Dendritic cell treated with granulocyte-macrophage colony-stimulating factor and Interleukin-4, amounts not matched to agents 40 ng/mL and 50 ng/mL, for 4 days (primary cell): ENCODE measurements around the gene MYT1.
"Not testable (repeated sequence)": the region's sequence is repeated elsewhere in the genome, so short reads cannot be mapped to it uniquely, and the experiment has no call there.

Experiments
- H3K27ac Mint-ChIP-seq: one replicate; pipeline ENCODE4 v1.8.0; 2022; ENCODE audit warnings: mild to moderate bottlenecking, mixed read lengths
- H3K27me3 Mint-ChIP-seq: one replicate; pipeline ENCODE4 v1.8.0; 2022; ENCODE audit warnings: mild to moderate bottlenecking, mixed read lengths
- H3K36me3 Mint-ChIP-seq: one replicate; pipeline ENCODE4 v1.8.0; 2022; ENCODE audit warnings: low read depth, mixed read lengths
- H3K4me1 Mint-ChIP-seq: one replicate; pipeline ENCODE4 v1.8.0; 2022; ENCODE audit warnings: low read depth, mixed read lengths
- H3K4me3 Mint-ChIP-seq: one replicate; pipeline ENCODE4 v1.8.0; 2022; ENCODE audit warnings: mild to moderate bottlenecking, moderate library complexity, mixed read lengths
- H3K9me3 Mint-ChIP-seq: one replicate; pipeline ENCODE4 v1.8.0; 2022; ENCODE audit warnings: mixed read lengths
- intact Hi-C: fragments of 100-400 bp; cut with micrococcal nuclease; formaldehyde crosslinking; loops from one replicate; pipeline ENCODE4 v1.15.0; 2022

The MYT1 gene

GRCh38 chr20:64163776-64164122 lies 503 bp upstream of the MYT1 start:
- peaks cover 35% of the 10 kb centered on the region for H3K27me3 Mint-ChIP-seq

GRCh38 chr20:64165866-64166600 lies 1.8 kb downstream of the MYT1 start:
- no peaks in the 10 kb centered on the region for H3K9me3 Mint-ChIP-seq
- peaks cover 22% of the 10 kb centered on the region for H3K27me3 Mint-ChIP-seq
- no peak overlapping the region for H3K27ac Mint-ChIP-seq
- no peaks in the 10 kb centered on the region for H3K36me3 Mint-ChIP-seq
- peaks cover 4% of the 10 kb centered on the region for H3K4me1 Mint-ChIP-seq
- H3K4me3 Mint-ChIP-seq, result no peak overlapping the region
- intact Hi-C loops, result no loop called here

More at GRCh38 chr20:64163776-64164122, 503 bp upstream of the MYT1 start:
- Mint-ChIP-seq H3K27ac (no peak overlapping the region), H3K4me3 (no peak overlapping the region), H3K4me1 (peaks cover 4% of the 10 kb centered on the region), H3K9me3 (no peaks in the 10 kb centered on the region), H3K36me3 (no peaks in the 10 kb centered on the region)
- intact Hi-C loops, result no loop called here

- Mint-ChIP-seq H3K27me3 (peaks cover 13% of the 10 kb centered on the region), H3K9me3 (no peaks in the 10 kb centered on the region), H3K36me3 (no peaks in the 10 kb centered on the region), H3K4me3 (no peak overlapping the region), H3K4me1 (peaks cover 3% of the 10 kb centered on the region), H3K27ac (no peak overlapping the region)
- intact Hi-C loops, result no loop called here
Observed at GRCh38 chr20:64166721-64167615, 2.7 kb downstream of the MYT1 start.

GRCh38 chr20:64167676-64168075 lies 3.4 kb downstream of the MYT1 start:
- Mint-ChIP-seq H3K27me3 (peaks cover 6% of the 10 kb centered on the region), H3K27ac (no peak overlapping the region), H3K9me3 (no peaks in the 10 kb centered on the region), H3K4me3 (no peak overlapping the region), H3K36me3 (no peaks in the 10 kb centered on the region), H3K4me1 (no peaks in the 10 kb centered on the region)
- intact Hi-C loops, result no loop called here

- Mint-ChIP-seq H3K9me3 (no peaks in the 10 kb centered on the region), H3K27me3 (peaks cover 5% of the 10 kb centered on the region), H3K4me3 (no peak overlapping the region), H3K27ac (no peak overlapping the region), H3K36me3 (no peaks in the 10 kb centered on the region), H3K4me1 (no peaks in the 10 kb centered on the region)
- intact Hi-C loops, result no loop called here
Observed at GRCh38 chr20:64168381-64169090, 4.3 kb downstream of the MYT1 start.

GRCh38 chr20:64169091-64169560 lies 4.9 kb downstream of the MYT1 start:
- Mint-ChIP-seq H3K27ac (no peak overlapping the region), H3K36me3 (no peaks in the 10 kb centered on the region), H3K27me3 (peaks cover 4% of the 10 kb centered on the region), H3K4me1 (no peaks in the 10 kb centered on the region), H3K4me3 (no peak overlapping the region), H3K9me3 (no peaks in the 10 kb centered on the region)
- intact Hi-C loops, result no loop called here

- peaks cover 2% of the 10 kb centered on the region for H3K27me3 Mint-ChIP-seq
- no peak overlapping the region for H3K4me3 Mint-ChIP-seq
- intact Hi-C loops, result no loop called here
- H3K36me3 Mint-ChIP-seq, result no peaks in the 10 kb centered on the region
- no peaks in the 10 kb centered on the region for H3K9me3 Mint-ChIP-seq
- H3K4me1 Mint-ChIP-seq, result no peaks in the 10 kb centered on the region
- no peak overlapping the region for H3K27ac Mint-ChIP-seq
Observed at GRCh38 chr20:64171211-64171610, 7.0 kb downstream of the MYT1 start.

- Mint-ChIP-seq H3K27me3 (peaks cover 6% of the 10 kb centered on the region), H3K4me1 (no peaks in the 10 kb centered on the region), H3K27ac (no peak overlapping the region), H3K9me3 (no peaks in the 10 kb centered on the region), H3K36me3 (no peaks in the 10 kb centered on the region), H3K4me3 (no peak overlapping the region)
- intact Hi-C loops, result no loop called here
Observed at GRCh38 chr20:64173116-64173515, 8.9 kb downstream of the MYT1 start.

GRCh38 chr20:64176551-64176950 lies 12.3 kb downstream of the MYT1 start:
- no peaks in the 10 kb centered on the region for H3K36me3 Mint-ChIP-seq
- no peak overlapping the region for H3K4me3 Mint-ChIP-seq
- peaks cover 6% of the 10 kb centered on the region for H3K9me3 Mint-ChIP-seq
- H3K27me3 Mint-ChIP-seq, result peaks cover 6% of the 10 kb centered on the region
- no peak overlapping the region for H3K27ac Mint-ChIP-seq
- no peaks in the 10 kb centered on the region for H3K4me1 Mint-ChIP-seq
- intact Hi-C loops, result no loop called here

GRCh38 chr20:64176971-64177370 lies 12.7 kb downstream of the MYT1 start:
- Mint-ChIP-seq H3K27me3 (peaks cover 6% of the 10 kb centered on the region), H3K36me3 (no peaks in the 10 kb centered on the region), H3K4me3 (no peak overlapping the region), H3K9me3 (peaks cover 6% of the 10 kb centered on the region), H3K27ac (no peak overlapping the region), H3K4me1 (no peaks in the 10 kb centered on the region)
- intact Hi-C loops, result no loop called here

- H3K9me3 Mint-ChIP-seq, result peaks cover 6% of the 10 kb centered on the region
- H3K4me1 Mint-ChIP-seq, result no peaks in the 10 kb centered on the region
- no peak overlapping the region for H3K27ac Mint-ChIP-seq
- H3K27me3 Mint-ChIP-seq, result peaks cover 6% of the 10 kb centered on the region
- intact Hi-C loops, result no loop called here
- no peaks in the 10 kb centered on the region for H3K36me3 Mint-ChIP-seq
- no peak overlapping the region for H3K4me3 Mint-ChIP-seq
Observed at GRCh38 chr20:64177384-64177783, 13.1 kb downstream of the MYT1 start.

GRCh38 chr20:64177787-64178186 lies 13.5 kb downstream of the MYT1 start:
- intact Hi-C loops, result no loop called here
- H3K36me3 Mint-ChIP-seq, result no peaks in the 10 kb centered on the region
- H3K4me3 Mint-ChIP-seq, result no peak overlapping the region
- no peaks in the 10 kb centered on the region for H3K4me1 Mint-ChIP-seq
- H3K27ac Mint-ChIP-seq, result no peak overlapping the region
- H3K9me3 Mint-ChIP-seq, result peaks cover 6% of the 10 kb centered on the region
- H3K27me3 Mint-ChIP-seq, result peaks cover 6% of the 10 kb centered on the region

- H3K27ac Mint-ChIP-seq, H3K9me3 Mint-ChIP-seq, H3K36me3 Mint-ChIP-seq, H3K4me1 Mint-ChIP-seq, H3K27me3 Mint-ChIP-seq, H3K4me3 Mint-ChIP-seq, intact Hi-C loops: not testable (repeated sequence)
Observed at GRCh38 chr20:64178925-64179324, 14.7 kb downstream of the MYT1 start.

GRCh38 chr20:64179805-64180204 lies 15.6 kb downstream of the MYT1 start:
- Mint-ChIP-seq H3K27me3 (peaks cover 4% of the 10 kb centered on the region), H3K27ac (no peak overlapping the region), H3K4me3 (no peak overlapping the region), H3K9me3 (peaks cover 6% of the 10 kb centered on the region), H3K36me3 (no peaks in the 10 kb centered on the region), H3K4me1 (no peaks in the 10 kb centered on the region)
- intact Hi-C loops, result no loop called here
